Adipose tissue (tissue), 3 donors: ENCODE data around the gene NDE1. TPM values are rescaled to one million over a fixed set of nuclear protein-coding genes. Genes with fewer than 3 reads are reported as not detected.
"Not testable (repeated sequence)": the region's sequence is repeated elsewhere in the genome, so short reads cannot be mapped to it uniquely, and the experiment has no call there.

Source experiments
- H3K27ac ChIP-seq: one replicate; pipeline ENCODE4 v1.5.1; 2013; ENCODE audit warnings: low read depth, low read length
- WGBS, 3 donors: extraction: QIAGEN DNeasy Blood & Tissue Kit; methylation state at CpG; one replicate each; pipeline ENCODE4 v1.1.7; 2013; 5-methylcytosine and 5-hydroxymethylcytosine counted together
- polyA plus RNA-seq, 3 donors: library from polyadenylated mRNA; stranded (reverse); fragments of 200-250 nt; gene quantifications; one replicate each; pipeline ENCODE4 v1.2.3, GENCODE V29; 2013
- donor health status: healthy with polysubstance abuse.
- donor health status: Bipolar disorder and iron deficiency.
- donor health status: healthy.

Gene NDE1
- polyA plus RNA-seq, 3 donors = 3.9 to 16.9 (median 9.9) TPM

- 94 to 97% (median 95%) methylated on average over 7 of the region's 7 CpGs for WGBS, 3 donors
- H3K27ac ChIP-seq = no peak overlapping the region
Measured at GRCh38 chr16:15674571-15674970, 24.5 kb downstream of the NDE1 start.

GRCh38 chr16:15676506-15676905 lies 26.5 kb downstream of the NDE1 start:
- no peak overlapping the region for H3K27ac ChIP-seq
- WGBS, 3 donors = 81 to 85% (median 85%) methylated on average over 10 of the region's 10 CpGs

- no peak overlapping the region for H3K27ac ChIP-seq
- 93 to 95% (median 94%) methylated on average over 5 of the region's 5 CpGs for WGBS, 3 donors
Measured at GRCh38 chr16:15677447-15677846, 27.4 kb downstream of the NDE1 start.

- WGBS, 3 donors = 57 to 66% (median 61%) methylated on average over 7 of the region's 7 CpGs
- H3K27ac ChIP-seq = no peak overlapping the region
Measured at GRCh38 chr16:15682105-15682570, 32.1 kb downstream of the NDE1 start.

- no peak overlapping the region for H3K27ac ChIP-seq
- 96 to 98% (median 97%) methylated on average over 2 of the region's 2 CpGs for WGBS, 3 donors
Measured at GRCh38 chr16:15686287-15686686, 36.2 kb downstream of the NDE1 start.

- WGBS, 3 donors = 97 to 98% (median 97%) methylated on average over 3 of the region's 3 CpGs
- no peak overlapping the region for H3K27ac ChIP-seq
Measured at GRCh38 chr16:15689290-15689689, 39.2 kb downstream of the NDE1 start.

- no peak overlapping the region for H3K27ac ChIP-seq
- 91 to 96% (median 96%) methylated on average over 3 of the region's 3 CpGs for WGBS, 3 donors
Measured at GRCh38 chr16:15690296-15690695, 40.3 kb downstream of the NDE1 start.

GRCh38 chr16:15691046-15691445 lies 41.0 kb downstream of the NDE1 start:
- 91 to 94% (median 93%) methylated on average over 10 of the region's 10 CpGs for WGBS, 3 donors
- no peak overlapping the region for H3K27ac ChIP-seq

GRCh38 chr16:15692508-15692907 lies 42.5 kb downstream of the NDE1 start:
- WGBS, 3 donors = 96 to 100% (median 98%) methylated on average over 1 of the region's 1 CpG
- not testable (repeated sequence) for H3K27ac ChIP-seq

- WGBS, 3 donors = 85 to 92% (median 87%) methylated on average over 5 of the region's 5 CpGs
- no peak overlapping the region for H3K27ac ChIP-seq
Measured at GRCh38 chr16:15694499-15694898, 44.5 kb downstream of the NDE1 start.

GRCh38 chr16:15699819-15700218 lies 49.8 kb downstream of the NDE1 start:
- 95 to 97% (median 96%) methylated on average over 12 of the region's 12 CpGs for WGBS, 3 donors
- no peak overlapping the region for H3K27ac ChIP-seq

- H3K27ac ChIP-seq = no peak overlapping the region
- 91 to 94% (median 91%) methylated on average over 6 of the region's 6 CpGs for WGBS, 3 donors
Measured at GRCh38 chr16:15701367-15701766, 51.3 kb downstream of the NDE1 start.

GRCh38 chr16:15701975-15702970 lies 52.2 kb downstream of the NDE1 start:
- WGBS, 3 donors = 79 to 85% (median 80%) methylated on average over 11 of the region's 11 CpGs

GRCh38 chr16:15703029-15703736 lies 53.1 kb downstream of the NDE1 start:
- 54 to 83% (median 60%) methylated on average over 14 of the region's 14 CpGs for WGBS, 3 donors
- H3K27ac ChIP-seq = no peak overlapping the region

More at GRCh38 chr16:15701975-15702970, 52.2 kb downstream of the NDE1 start:
- no peak overlapping the region for H3K27ac ChIP-seq

GRCh38 chr16:15704545-15704987 lies 54.5 kb downstream of the NDE1 start:
- 59 to 62% (median 60%) methylated on average over 8 of the region's 8 CpGs for WGBS, 3 donors
- H3K27ac ChIP-seq = no peak overlapping the region

- 67 to 78% (median 72%) methylated on average over 8 of the region's 8 CpGs for WGBS, 3 donors
- H3K27ac ChIP-seq = no peak overlapping the region
Measured at GRCh38 chr16:15705064-15705565, 55.1 kb downstream of the NDE1 start.

- WGBS, 3 donors = 86 to 98% (median 96%) methylated on average over 3 of the region's 3 CpGs
- H3K27ac ChIP-seq = no peak overlapping the region
Measured at GRCh38 chr16:15707332-15707731, 57.3 kb downstream of the NDE1 start.

- WGBS, 3 donors = 78 to 87% (median 86%) methylated on average over 12 of the region's 12 CpGs
- H3K27ac ChIP-seq = no peak overlapping the region
Measured at GRCh38 chr16:15708096-15708495, 58.1 kb downstream of the NDE1 start.

GRCh38 chr16:15708997-15709396 lies 59.0 kb downstream of the NDE1 start:
- WGBS, 3 donors = 88 to 91% (median 90%) methylated on average over 7 of the region's 7 CpGs

More at GRCh38 chr16:15708997-15709396, 59.0 kb downstream of the NDE1 start:
- H3K27ac ChIP-seq = no peak overlapping the region
